ENCODE results near the gene COL13A1.

The COL13A1 gene

GRCh38 chr10:69974551-69975155 lies 172.9 kb downstream of the COL13A1 start:
- no peak for DNase-seq

- DNase-seq: no peak
Measured at GRCh38 chr10:69976795-69977546, 175.3 kb downstream of the COL13A1 start.

- no peak for DNase-seq
Measured at GRCh38 chr10:69979174-69979573, 177.5 kb downstream of the COL13A1 start.

- DNase-seq: no peak
Measured at GRCh38 chr10:69980672-69981071, 179.0 kb downstream of the COL13A1 start.

GRCh38 chr10:69988094-69988493 lies 186.4 kb downstream of the COL13A1 start:
- DNase-seq: no peak

GRCh38 chr10:69991151-69991550 lies 189.4 kb downstream of the COL13A1 start:
- DNase-seq: no peak

- no peak for DNase-seq
Measured at GRCh38 chr10:69994262-69994661, 192.6 kb downstream of the COL13A1 start.

GRCh38 chr10:69996611-69997010 lies 194.9 kb downstream of the COL13A1 start:
- no peak for DNase-seq

- no peak for DNase-seq
Measured at GRCh38 chr10:70000262-70000661, 198.6 kb downstream of the COL13A1 start.

GRCh38 chr10:70007116-70007820 lies 205.6 kb downstream of the COL13A1 start:
- no peak for DNase-seq

Measured in T-helper 9 cell (primary cell).